ENCODE data around the gene PIGU. TPM values are rescaled to one million over a fixed set of nuclear protein-coding genes. Genes with fewer than 3 reads are reported as not detected.

The PIGU gene
- total RNA-seq, 4 donors from 2014 or later: 12.8 to 14.1 (median 13.7) TPM

GRCh38 chr20:34639755-34640222 lies 37.1 kb downstream of the PIGU start:
- no peaks in the 10 kb centered on the region for H3K9me3 ChIP-seq
- no peaks in the 10 kb centered on the region for H3K27me3 ChIP-seq
- in situ Hi-C loops (cut with MboI; ENCODE audit: low sequenced_read_pairs in 4 of 4): no loop called here
- H3K4me3 ChIP-seq: no peak overlapping the region
- DNase-seq (no peak), ATAC-seq (no peak)
- H3K4me1 ChIP-seq: peaks cover 14 to 19% of the 10 kb centered on the region in 2 donors
- TF ChIP-seq CTCF (IDR thresholded peaks at IDR 0.05 in 4 of 5, conservative IDR thresholded peaks at IDR 0.05 in 1 of 5) (no peak), POLR2A (IDR thresholded peaks at IDR 0.05) (no peak)
- no peaks in the 10 kb centered on the region for H3K36me3 ChIP-seq
- peak overlapping the region in 2 of 4 donors; percentile 21 to 32 for H3K27ac ChIP-seq
- intact Hi-C loops (cut with DNase I; ENCODE audit: low total_unique reads): no loop called here

- TF ChIP-seq POLR2A (IDR thresholded peaks at IDR 0.05) (no peak), CTCF (IDR thresholded peaks at IDR 0.05 in 4 of 5, conservative IDR thresholded peaks at IDR 0.05 in 1 of 5) (no peak)
- intact Hi-C loops (cut with DNase I; ENCODE audit: low total_unique reads) (no loop called here), in situ Hi-C loops (cut with MboI; ENCODE audit: low sequenced_read_pairs in 4 of 4) (no loop called here)
- Histone ChIP-seq H3K36me3 (peaks cover 0 to 9% of the 10 kb centered on the region in 2 donors), H3K9me3 (no peaks in the 10 kb centered on the region), H3K4me3 (no peak overlapping the region), H3K27ac (peak overlapping the region in 3 of 4 donors; percentile 41 to 68 (median 55)), H3K4me1 (peaks cover 14 to 19% of the 10 kb centered on the region in 2 donors), H3K27me3 (no peaks in the 10 kb centered on the region)
- DNase-seq (no peak), ATAC-seq (no peak)
Observed at GRCh38 chr20:34638532-34638931, 38.4 kb downstream of the PIGU start.

GRCh38 chr20:34638039-34638292 lies 38.9 kb downstream of the PIGU start:
- in situ Hi-C loops (cut with MboI; ENCODE audit: low sequenced_read_pairs in 4 of 4) (no loop called here), intact Hi-C loops (cut with DNase I; ENCODE audit: low total_unique reads) (no loop called here)
- Histone ChIP-seq H3K27me3 (no peaks in the 10 kb centered on the region), H3K9me3 (no peaks in the 10 kb centered on the region), H3K4me1 (peaks cover 14 to 19% of the 10 kb centered on the region in 2 donors), H3K27ac (peak overlapping the region; percentile 41 to 68 (median 51)), H3K4me3 (no peak overlapping the region), H3K36me3 (peaks cover 0 to 15% of the 10 kb centered on the region in 2 donors)
- DNase-seq (no peak), ATAC-seq (no peak)
- TF ChIP-seq POLR2A (IDR thresholded peaks at IDR 0.05): no peak
- TF ChIP-seq CTCF (IDR thresholded peaks at IDR 0.05 in 4 of 5, conservative IDR thresholded peaks at IDR 0.05 in 1 of 5): no peak

- peak; percentile 28 to 60 for DNase-seq
- peaks cover 14 to 19% of the 10 kb centered on the region in 2 donors for H3K4me1 ChIP-seq
- intact Hi-C loops (cut with DNase I; ENCODE audit: low total_unique reads): no loop called here
Observed at GRCh38 chr20:34637245-34638038, 39.5 kb downstream of the PIGU start.

More at GRCh38 chr20:34637245-34638038, 39.5 kb downstream of the PIGU start:
- Histone ChIP-seq H3K27ac (peak overlapping the region; percentile 41 to 68 (median 51)), H3K4me3 (no peak overlapping the region), H3K9me3 (no peaks in the 10 kb centered on the region), H3K27me3 (no peaks in the 10 kb centered on the region), H3K36me3 (peaks cover 0 to 18% of the 10 kb centered on the region in 2 donors)
- in situ Hi-C loops (cut with MboI; ENCODE audit: low sequenced_read_pairs in 4 of 4): no loop called here
- TF ChIP-seq CTCF (IDR thresholded peaks at IDR 0.05 in 4 of 5, conservative IDR thresholded peaks at IDR 0.05 in 1 of 5) (no peak), POLR2A (IDR thresholded peaks at IDR 0.05) (no peak)
- peak; percentile 78 to 85 for ATAC-seq

Data from gastrocnemius medialis (tissue), 4 donors.